KG1 (cell line): ENCODE measurements around the gene PEX5L.

Experiments
- DNase-seq: peaks from one replicate; lab custom pipeline; 2025; lab: John Stamatoyannopoulos, UW

PEX5L gene

DNA sequence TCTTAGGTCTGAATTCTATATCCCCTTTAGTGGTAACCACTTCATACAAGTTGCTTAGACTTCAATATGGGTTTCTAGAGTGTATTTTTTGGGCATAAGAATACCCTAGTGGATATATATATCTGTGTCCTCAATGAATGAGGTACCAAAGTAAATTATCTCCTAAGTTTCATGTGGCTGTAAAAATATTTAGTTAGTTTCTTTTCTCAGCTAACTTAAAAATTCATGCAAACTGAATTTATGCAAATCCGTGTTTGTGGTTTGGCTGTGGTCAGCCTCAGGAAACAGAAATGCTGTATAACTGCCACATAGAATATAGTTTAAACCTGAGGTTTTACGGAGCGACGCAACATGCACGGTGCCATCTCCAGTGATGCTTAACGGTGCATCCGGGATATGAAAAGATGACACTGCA is 80.3 kb downstream of the PEX5L start:
- no peak for DNase-seq

DNA sequence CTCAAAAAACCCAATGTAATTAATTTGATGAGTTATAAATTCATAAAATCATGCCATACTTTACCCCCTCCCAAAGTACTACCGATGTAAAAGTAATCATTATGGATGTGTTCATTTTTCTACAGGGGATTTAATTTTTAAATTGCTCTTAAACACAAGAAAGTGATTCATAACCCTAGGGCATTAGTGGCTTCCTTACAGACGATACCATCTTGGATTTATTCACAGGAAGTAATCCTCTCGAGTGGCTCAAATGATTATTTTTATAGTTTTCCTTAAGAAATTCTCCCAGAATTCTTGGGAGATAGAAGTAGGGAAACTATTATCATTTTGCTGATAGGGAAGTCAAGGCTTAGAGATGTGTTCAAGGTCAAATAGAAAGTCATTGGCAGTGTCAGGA is 80.9 kb downstream of the PEX5L start:
- DNase-seq = no peak

DNA sequence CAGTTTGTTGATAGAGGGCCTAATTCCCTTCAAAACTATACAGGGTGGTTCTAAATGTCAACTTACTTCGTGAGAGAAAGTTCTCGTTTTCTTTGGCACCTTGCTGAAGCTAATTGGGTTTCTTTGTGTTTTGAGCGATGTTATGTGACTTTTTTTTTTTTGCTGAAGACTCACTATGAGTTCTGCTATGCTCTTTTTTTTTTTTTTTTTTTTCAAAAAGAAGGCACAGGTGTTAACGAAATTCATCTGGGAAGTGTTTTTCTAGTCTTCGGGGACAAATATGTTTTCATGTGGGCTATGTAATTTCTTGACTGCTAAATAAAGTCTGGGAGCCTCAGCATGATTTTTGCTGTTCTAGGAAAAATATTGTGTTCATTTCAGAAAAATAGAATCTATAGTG is 81.5 kb downstream of the PEX5L start:
- no peak for DNase-seq

DNA sequence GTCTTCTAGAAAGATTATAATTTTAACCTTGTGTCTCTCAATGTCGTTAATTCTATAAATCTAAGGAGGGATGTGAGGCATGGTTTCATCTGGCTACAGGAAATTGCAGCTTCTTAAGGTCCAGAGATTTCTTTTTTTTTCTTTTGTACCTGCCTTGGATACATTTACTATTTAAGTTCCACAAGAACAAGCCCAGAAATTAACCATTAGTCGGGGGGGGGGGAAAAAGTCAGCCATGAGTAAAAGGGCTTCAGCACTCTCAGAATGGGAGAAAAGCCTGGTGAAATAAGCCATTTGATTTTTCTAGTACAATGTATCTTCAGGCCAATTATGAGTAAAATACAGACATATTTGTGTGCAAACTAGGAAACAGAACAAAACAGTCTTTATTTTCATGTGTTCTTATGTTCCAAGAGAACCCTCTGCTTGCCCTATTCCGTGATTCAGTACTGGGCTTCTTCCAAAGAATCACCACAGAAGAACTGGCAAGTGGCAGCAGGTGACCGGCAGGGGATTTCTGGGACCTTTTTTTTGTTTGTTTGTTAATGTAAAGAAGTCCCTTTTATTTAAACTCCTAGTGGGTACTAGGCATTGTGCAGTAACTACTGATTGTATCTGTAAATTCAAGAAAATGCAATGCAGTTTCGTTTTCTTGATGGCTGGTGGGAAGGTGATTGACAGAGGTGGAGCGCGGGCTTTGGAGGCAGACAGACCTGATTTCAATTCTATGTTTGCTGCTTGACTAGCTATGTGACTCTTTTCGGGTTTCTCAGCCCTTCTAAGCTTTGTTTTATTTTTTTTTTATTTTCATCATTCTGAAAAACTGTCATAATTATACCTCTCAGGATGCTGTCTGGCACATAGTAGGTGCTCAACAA is 82.5 kb downstream of the PEX5L start:
- DNase-seq = no peak

DNA sequence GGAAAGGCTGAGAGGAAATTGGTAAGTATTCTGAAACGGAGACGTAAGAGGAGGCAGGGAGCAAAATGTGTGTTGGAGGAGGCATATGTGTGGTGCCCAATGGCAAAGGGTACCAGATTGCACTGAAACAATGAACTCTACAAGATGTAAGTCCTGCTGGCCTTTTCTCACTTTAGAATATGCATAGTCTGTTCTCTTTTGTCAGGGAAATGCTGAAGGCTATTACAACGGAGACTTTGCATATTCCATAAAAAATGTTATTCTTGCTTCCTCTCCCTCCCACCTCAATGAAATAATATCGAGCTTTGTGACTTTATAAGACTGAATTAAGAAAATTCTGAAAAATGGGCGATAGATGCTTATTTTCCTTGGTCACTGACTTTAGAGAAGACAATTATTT is 85.9 kb downstream of the PEX5L start:
- no peak for DNase-seq

DNA sequence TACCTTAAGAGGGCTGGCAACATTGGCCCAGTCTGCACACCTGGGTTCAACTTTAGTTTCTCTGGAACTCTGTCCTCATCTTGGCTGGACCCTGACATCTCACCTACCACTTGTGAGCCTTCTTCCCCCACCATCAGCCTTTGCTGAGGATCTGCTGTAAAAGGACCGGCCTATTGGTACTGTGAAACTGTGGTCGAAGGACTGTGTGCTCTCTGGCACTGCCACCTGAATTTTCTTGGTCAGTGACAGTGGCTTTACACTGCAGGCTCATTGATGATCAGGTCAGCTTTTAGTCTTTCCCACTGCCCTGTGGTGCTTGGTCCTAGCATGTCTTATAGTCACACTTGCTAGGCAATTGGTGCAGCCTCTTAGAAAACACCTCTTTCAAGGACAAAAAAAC is 86.9 kb downstream of the PEX5L start:
- DNase-seq = no peak

DNA sequence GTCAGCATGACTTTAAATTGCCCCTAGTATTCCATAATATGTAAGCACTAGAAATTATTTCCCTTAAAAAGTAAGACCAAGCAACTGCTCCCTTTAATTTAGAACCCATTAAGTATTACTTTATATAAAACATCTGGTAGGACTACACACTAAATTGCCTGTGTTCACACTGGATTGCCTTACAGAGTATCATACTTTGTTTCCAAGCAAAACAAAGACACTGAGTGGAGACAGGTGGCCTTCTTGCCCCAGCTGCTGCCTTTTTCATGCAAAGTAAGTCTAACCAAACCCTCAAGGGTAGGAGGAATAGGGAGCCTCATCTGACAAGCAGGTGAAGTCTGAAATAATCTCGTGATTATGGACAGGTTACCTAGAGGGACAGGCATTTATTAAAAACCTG is 87.3 kb downstream of the PEX5L start:
- no peak for DNase-seq

DNA sequence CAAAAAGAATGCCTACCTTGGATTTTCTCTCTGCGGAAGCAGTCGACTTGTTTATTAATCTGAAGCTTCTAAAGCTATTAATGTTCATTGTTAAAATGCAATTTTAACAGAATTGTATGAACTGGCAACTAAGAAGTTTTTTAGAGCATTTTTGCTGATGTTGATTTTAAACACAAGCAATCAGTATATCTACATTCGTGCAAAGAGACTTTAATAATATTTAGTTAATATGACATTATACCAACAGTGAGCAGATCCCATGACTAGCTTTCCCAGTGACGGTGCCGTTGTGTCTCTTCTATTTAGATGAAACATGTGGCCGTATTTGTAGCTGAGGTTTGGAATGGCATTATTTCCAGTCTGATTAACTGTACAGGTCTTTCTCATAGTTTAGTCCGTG is 88.0 kb downstream of the PEX5L start:
- DNase-seq = no peak

DNA sequence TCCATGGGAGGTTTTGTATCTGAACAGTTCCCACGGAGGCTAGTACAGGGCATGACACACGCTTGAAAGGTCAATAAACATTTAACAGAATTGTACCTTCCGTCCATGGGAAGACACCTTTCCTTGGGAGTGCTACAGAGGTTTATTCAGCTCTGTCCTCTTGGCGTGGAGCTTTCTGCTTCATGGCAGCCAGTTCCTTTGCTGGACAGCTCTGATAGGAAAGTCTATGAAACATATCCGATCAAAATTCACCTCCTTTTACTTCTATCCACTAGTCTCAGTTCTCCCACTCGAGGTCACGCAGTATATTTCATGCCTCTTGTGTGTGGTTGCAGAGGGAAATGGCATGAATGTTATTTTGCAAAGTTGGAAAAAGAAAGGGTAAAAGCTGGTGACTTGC is 91.2 kb downstream of the PEX5L start:
- DNase-seq = no peak

DNA sequence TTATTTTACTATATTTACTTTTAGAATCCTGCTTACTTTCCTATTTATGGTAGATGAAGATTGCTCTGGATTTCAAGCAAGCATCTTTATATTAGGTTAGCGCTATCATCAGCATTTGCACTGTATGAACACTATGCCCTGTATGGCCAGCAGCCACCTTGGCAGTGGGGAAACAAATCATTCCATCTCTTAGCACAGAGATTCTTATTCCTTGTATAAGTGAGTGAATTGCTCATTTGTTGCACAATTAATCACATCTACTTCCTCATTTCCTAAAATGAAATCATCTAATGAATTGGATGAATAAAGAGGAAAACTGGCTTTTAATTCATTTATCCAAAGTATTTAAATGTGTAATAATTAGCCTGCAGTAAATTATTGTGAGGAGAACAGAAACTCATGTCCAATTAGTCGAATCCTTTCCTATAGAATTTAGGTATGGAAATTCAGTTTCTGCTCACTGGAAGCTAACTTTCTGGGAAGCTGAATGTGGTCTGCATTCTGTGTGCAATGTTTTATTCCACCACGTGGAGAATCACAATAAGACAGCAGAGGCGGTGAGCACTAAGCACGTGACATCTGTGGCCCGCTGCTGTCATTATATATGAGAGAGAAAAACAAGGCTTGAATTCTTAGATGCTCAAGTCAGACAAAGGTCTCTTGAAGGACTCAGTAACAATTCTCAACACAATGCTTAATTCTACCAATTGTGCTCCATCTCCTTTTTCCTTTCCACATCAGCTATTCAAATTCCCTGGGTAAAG is 93.4 kb downstream of the PEX5L start:
- DNase-seq = no peak

DNA sequence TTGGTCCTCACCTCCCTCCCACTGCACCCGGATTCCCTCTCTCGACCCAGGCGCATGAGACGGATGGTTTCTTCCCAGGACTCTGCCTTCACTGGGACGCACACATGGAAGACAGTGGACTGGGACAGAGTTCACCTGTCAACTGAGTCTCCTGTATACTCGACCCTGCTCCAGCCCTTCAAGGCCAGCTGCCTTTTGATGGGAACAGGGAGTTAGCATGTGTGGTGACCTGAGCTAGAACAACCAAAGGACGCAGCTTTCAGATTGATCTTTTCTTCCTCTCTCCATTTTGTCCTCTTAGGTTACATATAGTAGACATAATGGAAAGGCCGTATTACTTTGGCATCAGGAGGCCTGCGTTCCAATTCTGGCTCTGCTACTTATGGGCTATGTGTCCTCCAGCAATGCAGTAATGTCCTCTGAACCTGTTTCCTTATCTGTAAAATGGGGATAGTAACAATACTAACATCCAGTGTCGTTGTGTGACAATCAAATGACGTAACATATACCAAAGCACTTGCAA is 94.1 kb downstream of the PEX5L start:
- DNase-seq = no peak

DNA sequence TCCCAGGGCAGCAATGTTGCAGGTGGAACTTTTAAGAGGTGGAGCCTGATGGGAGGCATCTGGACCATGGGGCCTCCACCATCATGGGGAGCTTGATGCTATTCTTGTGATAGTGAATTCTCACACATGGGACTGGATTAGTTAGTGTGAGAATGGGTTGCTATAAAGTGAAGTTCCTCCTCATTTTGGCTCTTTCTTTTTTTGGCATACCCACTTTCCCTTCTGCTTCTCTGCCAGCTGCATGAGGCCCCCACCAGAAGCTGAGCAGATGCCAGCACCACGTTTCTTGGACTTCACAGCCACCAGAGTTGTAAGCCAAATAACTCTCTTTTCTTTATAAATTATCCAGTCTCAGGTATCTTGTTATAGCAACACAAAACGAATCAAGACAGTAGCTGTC is 101.0 kb downstream of the PEX5L start:
- DNase-seq = no peak

DNA sequence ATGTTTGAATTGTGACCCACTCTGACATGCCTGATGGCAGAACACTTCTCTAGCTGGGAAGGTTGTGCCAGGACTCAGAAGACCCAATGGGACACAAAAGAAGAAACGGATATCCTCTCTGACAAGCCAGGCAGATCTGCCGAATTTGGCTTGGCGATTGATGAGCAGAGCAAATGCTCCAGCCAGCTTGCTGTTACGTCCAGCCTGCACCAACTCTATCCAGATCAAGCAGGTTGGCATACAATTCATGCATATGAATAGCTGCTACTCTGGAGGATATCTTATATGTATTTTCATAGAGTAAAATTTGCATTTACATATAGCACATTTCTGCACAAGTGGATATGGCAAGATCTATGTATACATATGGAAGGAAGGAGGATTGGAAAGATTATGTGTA is 102.8 kb downstream of the PEX5L start:
- no peak for DNase-seq

DNA sequence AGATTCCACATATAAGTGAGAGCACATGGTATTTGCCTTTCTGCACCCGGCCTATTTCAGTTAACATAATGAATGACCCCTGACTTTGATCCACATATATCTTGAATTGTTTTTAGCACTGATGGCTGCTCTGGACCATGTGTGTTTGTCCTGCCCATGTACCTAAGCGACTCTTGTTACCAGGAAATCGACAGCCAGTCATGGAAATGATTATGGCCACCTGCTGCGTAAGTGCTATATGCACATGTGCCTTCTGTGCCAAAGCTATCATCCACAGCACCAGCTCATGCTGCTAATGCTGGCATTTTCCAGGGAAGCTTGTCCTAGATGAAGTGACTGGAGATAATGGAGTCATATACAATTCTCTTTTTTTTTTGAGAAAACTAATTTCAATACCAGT is 103.7 kb downstream of the PEX5L start:
- no peak for DNase-seq

DNA sequence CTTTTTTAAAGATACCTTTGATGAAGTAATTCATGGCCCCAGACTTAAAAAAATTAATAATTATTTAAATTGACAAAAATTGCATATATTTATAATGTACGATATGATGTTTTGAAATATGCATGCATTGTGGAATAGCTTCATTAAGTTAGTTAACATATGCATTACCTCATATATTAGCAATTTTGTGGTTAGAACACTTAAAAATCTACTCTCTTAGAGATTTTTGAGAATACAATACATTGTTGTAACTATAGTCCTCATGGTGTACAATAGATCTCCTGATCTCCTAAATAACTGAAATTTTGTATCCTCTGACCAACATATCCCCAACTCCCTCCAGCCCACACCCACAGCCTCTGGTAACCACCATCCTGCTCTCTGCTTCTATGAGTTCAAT is 104.1 kb downstream of the PEX5L start:
- DNase-seq = no peak

DNA sequence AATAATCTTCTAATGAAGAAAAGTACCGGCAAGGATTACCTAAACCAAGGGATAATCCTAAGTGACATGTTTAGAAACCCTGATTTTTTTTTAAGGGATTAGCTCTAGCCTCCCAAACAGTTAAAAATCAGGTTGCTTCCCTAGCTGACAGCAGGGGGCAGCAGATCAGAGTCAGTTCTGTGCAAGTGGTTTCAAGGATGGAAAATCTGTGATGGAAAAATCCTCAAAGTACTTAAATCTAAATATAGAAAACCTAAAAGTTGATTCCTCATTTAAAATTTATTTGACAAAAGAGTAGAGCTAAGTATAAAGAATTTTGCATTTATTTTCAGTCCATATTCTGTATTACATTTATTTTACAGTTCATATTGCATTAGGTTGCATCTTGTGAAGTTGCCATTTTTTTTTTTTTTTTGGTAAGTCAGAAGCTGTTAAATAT is 107.6 kb downstream of the PEX5L start:
- peak; percentile 12 for DNase-seq

DNA sequence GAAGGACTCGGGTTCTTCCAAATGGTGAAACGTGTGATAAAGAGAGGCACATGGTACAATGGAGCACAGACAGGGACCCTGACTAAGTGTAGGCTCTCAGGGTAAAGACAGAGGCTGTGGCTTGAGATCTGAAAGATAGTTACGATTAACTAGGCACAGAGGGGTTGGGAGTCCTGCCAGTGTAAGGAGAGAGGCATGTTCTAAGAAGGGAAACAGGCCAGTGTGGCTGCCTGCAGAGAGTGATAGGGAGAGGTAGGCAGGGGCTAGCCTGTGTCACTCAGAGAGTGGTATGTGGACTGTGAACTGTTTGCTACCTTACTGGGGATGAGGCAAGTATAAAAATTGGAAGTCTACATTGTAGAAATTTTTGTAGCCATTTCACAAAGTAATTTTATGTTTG is 109.5 kb downstream of the PEX5L start:
- DNase-seq = no peak

DNA sequence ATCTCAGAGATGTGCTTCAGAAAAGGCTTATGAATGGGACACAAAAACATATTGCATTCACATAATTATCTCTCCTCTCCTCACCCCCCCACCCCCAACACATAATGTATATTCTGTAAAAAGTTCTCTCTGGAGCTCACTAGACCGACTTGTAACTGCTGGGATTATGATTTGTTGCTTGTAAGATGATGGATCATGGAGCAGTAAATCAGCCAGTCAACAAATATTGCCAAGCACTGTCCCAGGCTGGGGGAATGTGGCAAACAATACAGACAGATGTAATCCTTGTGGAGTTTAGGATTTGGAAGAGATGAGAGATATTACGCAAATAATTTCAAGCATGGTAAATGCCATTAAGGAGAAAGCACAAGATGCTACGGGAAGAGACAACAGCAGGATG is 114.8 kb downstream of the PEX5L start:
- no peak for DNase-seq

DNA sequence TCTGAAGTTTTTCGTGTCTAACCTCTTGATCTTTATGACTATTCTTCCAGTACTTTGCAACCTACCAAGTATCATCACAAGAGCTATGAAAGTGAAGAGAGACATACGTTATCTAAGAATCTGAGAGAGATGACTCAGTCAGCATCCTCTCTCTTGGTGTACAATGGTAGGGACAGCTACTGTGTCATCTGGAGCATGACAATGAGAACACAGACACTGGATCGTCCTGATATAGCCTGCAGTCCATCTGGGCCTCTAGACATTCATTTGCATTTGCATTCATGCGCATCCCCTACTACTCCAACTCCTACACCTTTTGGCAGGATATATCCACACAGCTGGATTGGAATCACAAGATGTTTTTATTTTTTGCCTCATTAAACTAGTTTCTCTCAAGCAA is 115.2 kb downstream of the PEX5L start:
- DNase-seq = no peak

DNA sequence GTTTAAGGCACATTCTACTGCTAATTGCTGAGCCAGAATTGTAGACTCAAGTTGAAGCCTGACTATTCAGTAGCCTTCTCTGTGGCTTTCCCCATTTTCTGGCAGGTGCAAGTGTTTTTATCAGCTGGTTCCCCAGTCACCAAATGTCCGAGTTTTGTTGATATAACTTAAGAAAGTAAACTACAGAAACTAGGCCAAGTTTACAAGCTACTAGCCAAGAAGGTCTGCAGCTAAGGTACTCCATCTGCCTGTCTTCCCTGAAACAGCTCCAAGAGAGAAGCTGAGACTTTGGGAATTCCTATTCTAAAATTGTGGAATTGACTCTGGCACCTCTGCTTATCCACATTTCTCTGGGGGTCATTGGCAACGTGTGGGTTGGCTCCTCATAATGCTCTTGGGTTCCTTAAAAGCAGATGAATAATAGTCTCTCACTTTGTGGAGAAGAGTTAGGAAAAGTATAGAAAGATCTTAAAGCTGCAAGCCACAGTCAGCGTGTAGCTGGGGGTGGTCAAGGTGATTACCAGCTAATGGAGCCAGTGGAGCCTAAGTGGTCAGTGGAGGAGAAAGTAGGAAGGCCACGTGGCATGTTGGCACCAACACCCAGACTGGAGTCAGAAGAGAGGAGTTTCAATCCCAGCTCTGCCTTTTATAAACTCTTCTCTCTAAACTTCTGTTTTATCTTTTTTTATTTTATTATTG is 128.8 kb downstream of the PEX5L start:
- DNase-seq = no peak

DNA sequence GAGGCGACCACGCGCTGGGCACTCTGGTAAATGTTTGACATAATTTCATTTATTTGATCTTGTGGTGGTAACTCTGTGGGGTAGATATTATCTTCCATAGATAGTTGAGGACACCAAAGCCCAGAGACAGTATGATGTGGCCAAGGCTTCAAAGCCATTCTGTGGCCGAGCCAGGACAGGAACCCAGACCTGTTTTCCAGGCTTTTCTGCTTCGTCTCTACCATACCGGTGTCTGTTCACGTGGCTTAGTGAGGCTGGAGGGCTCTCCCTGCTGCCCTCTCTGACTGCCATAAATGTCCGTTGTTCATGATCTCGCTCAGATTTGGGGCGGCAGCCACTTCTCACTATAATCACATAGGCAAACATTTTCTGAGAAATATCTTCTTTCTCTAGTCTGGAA is 134.7 kb downstream of the PEX5L start:
- no peak for DNase-seq

DNA sequence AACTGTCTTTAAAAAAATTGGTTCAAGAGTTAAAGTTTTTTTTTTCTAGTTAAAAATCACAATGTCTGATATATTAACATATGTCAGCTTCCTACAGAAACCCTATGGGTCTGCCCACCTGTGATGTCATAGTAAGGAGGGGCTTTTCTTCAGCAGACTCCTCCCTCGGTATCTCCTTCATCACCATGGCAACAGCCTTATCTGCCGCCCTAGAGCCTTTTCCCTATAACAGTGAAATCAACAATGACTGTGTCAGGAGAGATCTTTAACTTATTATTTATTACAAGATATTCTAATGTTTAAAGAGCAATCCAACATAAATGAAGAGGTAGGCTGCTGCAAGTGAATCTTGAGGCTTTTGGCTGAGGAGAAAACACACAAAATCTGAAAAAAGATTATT is 138.7 kb downstream of the PEX5L start:
- DNase-seq = no peak

DNA sequence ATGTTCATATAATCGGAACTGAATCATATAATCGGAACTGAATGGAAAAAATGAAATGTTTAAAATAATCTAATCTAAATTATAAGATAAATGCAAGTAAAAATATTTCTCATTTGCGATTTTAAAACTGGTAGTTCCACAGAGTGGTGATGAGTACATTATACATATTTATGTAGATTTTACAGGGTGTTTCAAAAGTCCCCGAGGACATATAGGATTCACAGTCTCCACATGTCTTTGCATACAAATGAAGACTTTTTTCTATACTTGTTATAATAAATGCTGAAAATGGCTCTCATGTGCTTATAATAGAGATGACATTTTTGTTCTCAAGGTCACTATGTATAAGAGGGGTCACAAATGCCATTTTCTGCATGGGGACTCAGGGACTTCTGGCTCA is 139.5 kb downstream of the PEX5L start:
- DNase-seq = no peak
